Keratinocyte (primary cell): ENCODE measurements around the gene PRODH2. TPM values are rescaled to one million over a fixed set of nuclear protein-coding genes. Genes with fewer than 3 reads are reported as not detected.

Experiments
- DNase-seq: peaks from one replicate; pipeline ENCODE4 v3.0.0-alpha.2; 2011; ENCODE audit warnings: low read depth, missing footprints, low spot score
- FAIRE-seq: peaks from 2 replicates; lab custom pipeline; 2011; peaks lifted over from hg19 to GRCh38; lab: Jason Lieb, UNC
- H2AFZ ChIP-seq: 2 replicates; pipeline ENCODE4 v1.6.0; 2012; ENCODE audit warnings: low read length, control low read depth, inconsistent platforms; ENCODE audit not compliant: control insufficient read depth
- H3K27ac ChIP-seq: 2 replicates; pipeline ENCODE4 v1.5.1; 2011; ENCODE audit warnings: low read length; ENCODE audit not compliant: control insufficient read depth, insufficient read depth
- H3K27me3 ChIP-seq: 3 replicates; pipeline ENCODE4 v1.6.0; 2011; ENCODE audit warnings: low read length; ENCODE audit not compliant: control insufficient read depth, insufficient read depth; ENCODE audit errors: extremely low read depth
- H3K36me3 ChIP-seq, 2 experiments: 2 replicates in 1 of 2; 3 replicates in 1 of 2; pipeline ENCODE4 v1.5.1; 2011; ENCODE audit warnings: low read length in 2 of 2, mild to moderate bottlenecking in 1 of 2; ENCODE audit not compliant: control insufficient read depth in 2 of 2, insufficient read depth in 2 of 2; ENCODE audit errors: extremely low read depth in 1 of 2
- H3K4me1 ChIP-seq: 3 replicates; pipeline ENCODE4 v1.5.1; 2011; ENCODE audit warnings: low read length; ENCODE audit not compliant: control insufficient read depth, insufficient read depth; ENCODE audit errors: extremely low read depth
- H3K4me2 ChIP-seq: 3 replicates; pipeline ENCODE4 v1.6.0; 2011; ENCODE audit warnings: low read depth, low read length; ENCODE audit not compliant: control insufficient read depth, insufficient read depth; ENCODE audit errors: extremely low read depth
- H3K4me3 ChIP-seq, 3 experiments: fragments of 200-600 bp in 1 of 3; sonication (generic) in 1 of 3; 2 replicates in 2 of 3; 3 replicates in 1 of 3; pipeline ENCODE4 v1.5.1; 2011 to 2016; ENCODE audit warnings: low read length in 3 of 3, mild to moderate bottlenecking in 3 of 3, control low read depth in 2 of 3, inconsistent platforms in 1 of 3, low read depth in 1 of 3, mixed read lengths in 1 of 3, mixed run types in 1 of 3, moderate library complexity in 1 of 3; ENCODE audit not compliant: control insufficient read depth in 2 of 3, insufficient read depth in 2 of 3; ENCODE audit errors: extremely low read depth in 1 of 3
- H3K79me2 ChIP-seq: 2 replicates; pipeline ENCODE4 v1.6.0; 2012; ENCODE audit warnings: low read length; ENCODE audit not compliant: control insufficient read depth, insufficient read depth
- H3K9ac ChIP-seq: 3 replicates; pipeline ENCODE4 v1.6.0; 2011; ENCODE audit warnings: low read length; ENCODE audit not compliant: control insufficient read depth, insufficient read depth; ENCODE audit errors: extremely low read depth
- H3K9me1 ChIP-seq: 3 replicates; pipeline ENCODE4 v1.6.0; 2011; ENCODE audit warnings: low read length; ENCODE audit not compliant: control insufficient read depth, insufficient read depth; ENCODE audit errors: extremely low read depth
- H3K9me3 ChIP-seq: 2 replicates; pipeline ENCODE4 v1.5.1; 2012; ENCODE audit warnings: low read depth, low read length; ENCODE audit not compliant: control insufficient read depth
- H4K20me1 ChIP-seq: 3 replicates; pipeline ENCODE4 v1.6.0; 2011; ENCODE audit warnings: low read length; ENCODE audit not compliant: control insufficient read depth, insufficient read depth; ENCODE audit errors: extremely low read depth
- EZH2 ChIP-seq: IDR thresholded peaks from one replicate; pipeline ENCODE4 v1.6.1; 2012; ENCODE audit warnings: inconsistent platforms, mild to moderate bottlenecking, low read length, moderate library complexity
- dilution Hi-C: fragments of 300-500 bp; cut with MboI; formaldehyde crosslinking; loops from one replicate; pipeline ENCODE4 v1.7.0; 2020; ENCODE audit warnings: low sequenced_read_pairs; ENCODE audit not compliant: extremely low pct_ligation_motif_present
- polyA plus RNA-seq, 5 experiments: library from polyadenylated mRNA; depleted of rRNA in 3 of 5; stranded (reverse) in 3 of 5; stranded (forward) in 1 of 5; unstranded in 1 of 5; fragments of >200 nt; gene quantifications; 1 replicate in 1 of 5; 2 replicates in 3 of 5; 3 replicates in 1 of 5; pipeline versions ENCODE4 v1.2.1 to v1.2.3, GENCODE V29; 2011 to 2012; ENCODE audit warnings: missing spikeins in 2 of 5, low read depth in 1 of 5, low replicate concordance in 1 of 5
- TF ChIP-seq, protein P1 (sequence below), 3 experiments: IDR thresholded peaks in 1 of 3; conservative IDR thresholded peaks in 1 of 3; optimal IDR thresholded peaks in 1 of 3; 2 replicates in 2 of 3; 3 replicates in 1 of 3; pipeline versions ENCODE3 to v1.5.1; 2011; ENCODE audit warnings: low read length in 3 of 3, mild to moderate bottlenecking in 3 of 3, moderate library complexity in 2 of 3, control low read depth in 1 of 3, inconsistent platforms in 1 of 3; ENCODE audit not compliant: insufficient read depth in 2 of 3; ENCODE audit errors: extremely low read depth in 1 of 3

The PRODH2 gene
- polyA plus RNA-seq, 1 donor (not counting 4 experiments of a cell fraction or from before 2014, with no cell fraction given), result not detected

DNA sequence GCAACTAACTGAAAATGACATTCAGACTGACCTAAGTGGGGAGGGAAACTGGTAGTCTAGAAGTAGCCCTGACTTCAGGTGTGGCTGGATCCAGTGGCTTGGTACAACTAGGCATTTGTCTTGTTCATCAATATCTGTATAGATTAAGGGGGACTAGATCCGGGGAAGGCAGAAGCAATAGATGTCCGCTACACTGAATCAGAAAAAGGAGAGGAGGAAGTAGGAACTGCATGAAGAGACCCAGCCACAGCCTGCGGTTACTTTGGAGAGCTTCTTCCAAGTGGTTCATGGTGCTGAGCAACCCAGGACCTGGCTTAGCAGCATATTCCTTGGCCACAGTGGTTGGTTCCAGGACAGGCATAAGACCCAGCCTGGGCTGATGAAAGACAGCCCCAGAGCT, 9.9 kb upstream of the PRODH2 start:
- no peaks in the 10 kb centered on the region for H3K9me3 ChIP-seq
- FAIRE-seq (no peak), DNase-seq (no peak)
- dilution Hi-C loops, result no loop called here
- no peaks in the 10 kb centered on the region for H4K20me1 ChIP-seq
- H3K9ac ChIP-seq, result no peak overlapping the region
- no peaks in the 10 kb centered on the region for H3K4me1 ChIP-seq
- no peak overlapping the region for H3K27ac ChIP-seq
- H3K27me3 ChIP-seq, result no peaks in the 10 kb centered on the region
- H3K4me2 ChIP-seq, result no peak overlapping the region
- TF ChIP-seq EZH2, result no peak
- TF ChIP-seq, protein P1, sequence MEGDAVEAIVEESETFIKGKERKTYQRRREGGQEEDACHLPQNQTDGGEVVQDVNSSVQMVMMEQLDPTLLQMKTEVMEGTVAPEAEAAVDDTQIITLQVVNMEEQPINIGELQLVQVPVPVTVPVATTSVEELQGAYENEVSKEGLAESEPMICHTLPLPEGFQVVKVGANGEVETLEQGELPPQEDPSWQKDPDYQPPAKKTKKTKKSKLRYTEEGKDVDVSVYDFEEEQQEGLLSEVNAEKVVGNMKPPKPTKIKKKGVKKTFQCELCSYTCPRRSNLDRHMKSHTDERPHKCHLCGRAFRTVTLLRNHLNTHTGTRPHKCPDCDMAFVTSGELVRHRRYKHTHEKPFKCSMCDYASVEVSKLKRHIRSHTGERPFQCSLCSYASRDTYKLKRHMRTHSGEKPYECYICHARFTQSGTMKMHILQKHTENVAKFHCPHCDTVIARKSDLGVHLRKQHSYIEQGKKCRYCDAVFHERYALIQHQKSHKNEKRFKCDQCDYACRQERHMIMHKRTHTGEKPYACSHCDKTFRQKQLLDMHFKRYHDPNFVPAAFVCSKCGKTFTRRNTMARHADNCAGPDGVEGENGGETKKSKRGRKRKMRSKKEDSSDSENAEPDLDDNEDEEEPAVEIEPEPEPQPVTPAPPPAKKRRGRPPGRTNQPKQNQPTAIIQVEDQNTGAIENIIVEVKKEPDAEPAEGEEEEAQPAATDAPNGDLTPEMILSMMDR (optimal IDR thresholded peaks at IDR 0.05 in 1 of 3, IDR thresholded peaks at IDR 0.05 in 1 of 3, conservative IDR thresholded peaks at IDR 0.05 in 1 of 3; ENCODE audit: extremely low read depth in 1 of 3, insufficient read depth in 2 of 3, low read length in 3 of 3), result no peak
- H3K4me3 ChIP-seq, result no peak overlapping the region
- H3K79me2 ChIP-seq, result no peaks in the 10 kb centered on the region
- no peak overlapping the region for H2AFZ ChIP-seq
- no peaks in the 10 kb centered on the region for H3K9me1 ChIP-seq
- H3K36me3 ChIP-seq, result no peaks in the 10 kb centered on the region

DNA sequence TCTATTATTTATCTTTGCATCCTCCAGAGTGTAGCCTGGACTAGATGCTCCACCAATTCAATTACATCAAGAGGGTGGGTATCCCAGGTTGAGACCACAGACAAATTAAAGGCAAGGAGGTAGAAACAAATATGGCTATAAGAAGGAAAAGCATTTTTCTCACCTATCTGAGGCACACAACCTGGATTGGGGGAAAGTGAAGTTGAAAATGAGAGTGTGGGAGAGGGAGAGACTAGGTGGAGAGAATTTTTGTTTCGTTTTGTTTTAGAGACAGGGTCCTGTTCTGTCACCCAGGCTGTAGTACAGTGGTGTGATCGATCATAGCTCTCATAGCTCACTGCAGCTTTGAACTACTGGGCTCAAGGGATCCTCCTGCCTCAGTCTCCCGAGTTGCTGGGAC, 5.8 kb upstream of the PRODH2 start:
- Histone ChIP-seq H3K4me2 (no peak overlapping the region), H3K9me3 (no peaks in the 10 kb centered on the region), H3K4me1 (no peaks in the 10 kb centered on the region), H3K4me3 (no peak overlapping the region), H4K20me1 (no peaks in the 10 kb centered on the region), H3K9me1 (no peaks in the 10 kb centered on the region), H3K27ac (no peak overlapping the region), H3K79me2 (no peaks in the 10 kb centered on the region), H3K9ac (no peak overlapping the region), H3K27me3 (no peaks in the 10 kb centered on the region), H2AFZ (no peak overlapping the region), H3K36me3 (no peaks in the 10 kb centered on the region)
- DNase-seq, result no peak
- no peak for FAIRE-seq
- no peak for TF ChIP-seq EZH2
- dilution Hi-C loops, result no loop called here

DNA sequence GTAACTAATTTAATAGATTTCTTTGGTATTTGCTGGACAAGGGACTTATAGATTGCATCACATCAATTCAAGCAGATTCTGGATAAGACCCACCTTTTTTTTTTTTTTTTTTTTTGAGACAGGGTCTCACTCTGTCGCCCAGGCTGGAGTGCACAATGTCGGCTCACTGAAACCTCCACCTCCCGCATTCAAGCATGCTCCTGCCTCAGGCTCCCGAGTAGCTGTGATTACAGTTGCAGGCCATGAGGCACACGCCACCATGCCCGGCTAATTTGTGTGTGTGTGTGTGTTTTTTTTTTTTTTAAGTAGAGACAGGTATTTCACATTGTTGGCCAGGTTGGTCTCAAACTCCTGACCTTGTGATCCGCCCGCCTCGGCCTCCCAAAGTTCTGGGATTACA, 4.2 kb upstream of the PRODH2 start:
- dilution Hi-C loops, result no loop called here

More for the DNA sequence above, 4.2 kb upstream of the PRODH2 start:
- no peaks in the 10 kb centered on the region for H3K9me1 ChIP-seq
- TF ChIP-seq, protein P1 (optimal IDR thresholded peaks at IDR 0.05 in 1 of 3, IDR thresholded peaks at IDR 0.05 in 1 of 3, conservative IDR thresholded peaks at IDR 0.05 in 1 of 3; ENCODE audit: extremely low read depth in 1 of 3, insufficient read depth in 2 of 3, low read length in 3 of 3), result no peak
- no peak for TF ChIP-seq EZH2
- H4K20me1 ChIP-seq, result no peaks in the 10 kb centered on the region
- H3K9me3 ChIP-seq, result no peaks in the 10 kb centered on the region
- FAIRE-seq (no peak), DNase-seq (no peak)
- no peak overlapping the region for H2AFZ ChIP-seq
- H3K79me2 ChIP-seq, result no peaks in the 10 kb centered on the region
- no peaks in the 10 kb centered on the region for H3K4me1 ChIP-seq
- no peak overlapping the region for H3K27ac ChIP-seq
- H3K27me3 ChIP-seq, result no peaks in the 10 kb centered on the region
- no peak overlapping the region for H3K9ac ChIP-seq
- H3K4me2 ChIP-seq, result no peak overlapping the region
- H3K4me3 ChIP-seq, result no peak overlapping the region
- H3K36me3 ChIP-seq, result no peaks in the 10 kb centered on the region
